ENCODE data around the gene DEAF1. TPM values are rescaled to one million over a fixed set of nuclear protein-coding genes. Genes with fewer than 3 reads are reported as not detected.
A peak's percentile ranks its signal among the peaks of the same experiment; 100 is the strongest.

The DEAF1 gene
- total and polyA plus RNA-seq, 7 donors: 12.5 to 30.0 (median 18.1) TPM

DNA sequence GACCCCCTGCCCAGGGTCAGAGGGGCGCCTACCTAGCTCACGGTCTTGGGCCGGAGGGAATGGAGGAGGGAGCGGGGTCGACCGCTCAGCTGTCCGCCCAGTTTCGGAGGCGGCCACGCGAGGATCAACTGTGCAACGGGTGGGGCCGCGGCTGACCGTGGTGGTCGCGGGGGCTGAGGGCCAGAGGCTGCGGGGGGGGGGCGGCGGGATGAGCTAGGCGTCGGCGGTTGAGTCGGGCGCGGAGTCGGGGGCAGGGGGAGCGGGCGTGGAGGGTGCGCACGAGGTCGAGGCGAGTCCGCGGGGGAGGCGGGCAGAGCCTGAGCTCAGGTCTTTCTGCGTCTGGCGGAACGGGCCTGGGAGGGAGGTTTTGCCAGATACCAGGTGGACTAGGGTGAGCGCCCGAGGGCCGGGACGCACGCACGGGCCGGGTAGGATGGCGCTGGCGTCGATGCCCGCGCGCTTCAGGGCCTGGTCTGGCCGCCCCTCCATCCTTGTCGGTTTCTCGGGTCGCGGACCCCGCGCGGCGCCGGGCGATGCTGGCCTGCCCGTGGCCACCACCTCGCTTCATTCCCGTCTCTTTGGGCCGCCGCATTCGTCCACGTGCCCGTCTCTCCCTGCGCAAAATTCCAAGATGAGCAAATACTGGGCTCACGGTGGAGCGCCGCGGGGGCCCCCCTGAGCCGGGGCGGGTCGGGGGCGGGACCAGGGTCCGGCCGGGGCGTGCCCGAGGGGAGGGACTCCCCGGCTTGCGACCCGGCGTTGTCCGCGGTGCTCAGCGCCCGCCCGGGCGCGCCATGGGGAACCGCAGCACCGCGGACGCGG, 58.3 kb downstream of the DEAF1 start, which contains the start of gene DRD4:
DRD4 (plus strand) TSS at position 759 of the 822 bp plus-strand sequence; CDS start at position 795, 36 bp downstream.
- Histone ChIP-seq H3K27ac (no peak within 1 kb of the TSS), H3K4me1 (peaks cover 19% of the 10 kb centered on the region), H3K9me3 (no peaks in the 10 kb centered on the region), H3K4me3 (peak within 1 kb of the TSS; percentile 44), H3K36me3 (ENCODE audit: insufficient read depth in 1 of 2, low read depth in 1 of 2) (peaks cover 0 to 2% of the 10 kb centered on the region in 2 donors), H3K27me3 (ENCODE audit: insufficient read depth in 3 of 3, low read length in 2 of 3) (peaks cover 0 to 20% (median 18%) of the 10 kb centered on the region in 3 donors)
- ATAC-seq: peak; percentile 16 to 30 (median 24)
- 16 to 21% (median 18%) methylated on average over 57 to 100 of the region's 100 CpGs for WGBS, 3 donors
- peak in 1 of 2 donors; percentile 49 for DNase-seq
- intact Hi-C loops (cut with DNase I): loop anchor here in 1 of 2 donors (5.0 kb wide), 1 partner anchor 46 kb away; no protein-coding TSS in a partner anchor
- TF ChIP-seq, protein P1, sequence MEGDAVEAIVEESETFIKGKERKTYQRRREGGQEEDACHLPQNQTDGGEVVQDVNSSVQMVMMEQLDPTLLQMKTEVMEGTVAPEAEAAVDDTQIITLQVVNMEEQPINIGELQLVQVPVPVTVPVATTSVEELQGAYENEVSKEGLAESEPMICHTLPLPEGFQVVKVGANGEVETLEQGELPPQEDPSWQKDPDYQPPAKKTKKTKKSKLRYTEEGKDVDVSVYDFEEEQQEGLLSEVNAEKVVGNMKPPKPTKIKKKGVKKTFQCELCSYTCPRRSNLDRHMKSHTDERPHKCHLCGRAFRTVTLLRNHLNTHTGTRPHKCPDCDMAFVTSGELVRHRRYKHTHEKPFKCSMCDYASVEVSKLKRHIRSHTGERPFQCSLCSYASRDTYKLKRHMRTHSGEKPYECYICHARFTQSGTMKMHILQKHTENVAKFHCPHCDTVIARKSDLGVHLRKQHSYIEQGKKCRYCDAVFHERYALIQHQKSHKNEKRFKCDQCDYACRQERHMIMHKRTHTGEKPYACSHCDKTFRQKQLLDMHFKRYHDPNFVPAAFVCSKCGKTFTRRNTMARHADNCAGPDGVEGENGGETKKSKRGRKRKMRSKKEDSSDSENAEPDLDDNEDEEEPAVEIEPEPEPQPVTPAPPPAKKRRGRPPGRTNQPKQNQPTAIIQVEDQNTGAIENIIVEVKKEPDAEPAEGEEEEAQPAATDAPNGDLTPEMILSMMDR (IDR thresholded peaks at IDR 0.05): no peak

GRCh38 chr11:635945-636510, 59.0 kb downstream of the DEAF1 start:
- TF ChIP-seq, protein P1 (IDR thresholded peaks at IDR 0.05): no peak
- ATAC-seq (no peak), DNase-seq (no peak)
- H3K36me3 ChIP-seq (ENCODE audit: insufficient read depth in 1 of 2, low read depth in 1 of 2): no peaks in the 10 kb centered on the region
- intact Hi-C loops (cut with DNase I): loop anchor here in 1 of 2 donors (5.0 kb wide), 1 partner anchor 46 kb away; no protein-coding TSS in a partner anchor
- H3K27me3 ChIP-seq (ENCODE audit: insufficient read depth in 3 of 3, low read length in 2 of 3): peaks cover 0 to 20% (median 18%) of the 10 kb centered on the region in 3 donors
- whole genome bisulfite sequencing, 3 donors: 66 to 72% (median 70%) methylated on average over 22 of the region's 22 CpGs
- H3K27ac ChIP-seq: no peak overlapping the region
- no peak overlapping the region for H3K4me3 ChIP-seq
- no peaks in the 10 kb centered on the region for H3K9me3 ChIP-seq
- H3K4me1 ChIP-seq: peaks cover 23% of the 10 kb centered on the region

- DNase-seq: no peak
- no peaks in the 10 kb centered on the region for H3K9me3 ChIP-seq
- 81 to 94% (median 85%) methylated on average over 5 of the region's 5 CpGs for WGBS, 3 donors
- no peaks in the 10 kb centered on the region for H3K36me3 ChIP-seq (ENCODE audit: insufficient read depth in 1 of 2, low read depth in 1 of 2)
- H3K27ac ChIP-seq: peak overlapping the region; percentile 90
- H3K4me3 ChIP-seq: no peak overlapping the region
- intact Hi-C loops (cut with DNase I): no loop called here
- TF ChIP-seq, protein P1 (IDR thresholded peaks at IDR 0.05): no peak
- H3K27me3 ChIP-seq (ENCODE audit: insufficient read depth in 3 of 3, low read length in 2 of 3): peaks cover 0 to 5% (median 0%) of the 10 kb centered on the region in 3 donors
- H3K4me1 ChIP-seq: peaks cover 45% of the 10 kb centered on the region
- no peak for ATAC-seq
These were observed 64.2 kb downstream of the DEAF1 start for GRCh38 chr11:630871-631270.

DNA sequence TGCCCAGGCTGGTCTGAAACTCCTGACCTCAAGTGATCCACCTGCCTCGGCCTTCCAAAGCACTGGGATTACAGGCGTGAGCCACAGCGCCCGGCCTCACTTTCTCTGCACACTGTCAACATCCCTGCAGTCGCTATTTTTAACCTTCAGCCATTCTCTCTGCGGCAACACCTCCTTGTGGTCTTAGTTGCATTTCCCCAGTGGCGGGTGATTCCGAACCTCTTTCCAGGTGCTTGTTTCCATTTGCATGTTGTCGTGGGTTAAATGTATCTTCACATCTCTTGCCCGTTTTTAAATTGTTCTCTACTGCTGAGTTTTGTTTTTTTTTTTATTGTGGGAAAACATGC, 65.8 kb downstream of the DEAF1 start:
- no peaks in the 10 kb centered on the region for H3K9me3 ChIP-seq
- H3K4me3 ChIP-seq: no peak overlapping the region
- intact Hi-C loops (cut with DNase I): loop anchor here in 1 of 2 donors (5.0 kb wide), 1 partner anchor 52 kb away; the partner anchor contains the start of gene PHRF1
- ATAC-seq (peak; percentile 78 to 86 (median 82)), DNase-seq (peak in 1 of 2 donors; percentile 86)
- peaks cover 45% of the 10 kb centered on the region for H3K4me1 ChIP-seq
- peak overlapping the region; percentile 90 for H3K27ac ChIP-seq
- TF ChIP-seq, protein P1 (IDR thresholded peaks at IDR 0.05): peak; percentile 7
- H3K27me3 ChIP-seq (ENCODE audit: insufficient read depth in 3 of 3, low read length in 2 of 3): peaks cover 0 to 2% (median 0%) of the 10 kb centered on the region in 3 donors
- no peaks in the 10 kb centered on the region for H3K36me3 ChIP-seq (ENCODE audit: insufficient read depth in 1 of 2, low read depth in 1 of 2)
- 15 to 25% (median 16%) methylated on average over 10 of the region's 10 CpGs for WGBS, 3 donors
